PC-9 (cell line): ENCODE results near the gene UBA3. TPM values are rescaled to one million over a fixed set of nuclear protein-coding genes. Genes with fewer than 3 reads are reported as not detected.

Source experiments
- BruUV-seq: library from RNA; stranded (reverse); fragments of 400-500 nt; replicated peaks from 2 replicates; lab custom pipeline; 2021; lab: Mats Ljungman, UMichigan
- CTCF ChIA-PET: fragments of 300-600 bp; sonication (Branson Sonifier 250); formaldehyde crosslinking; loops from one replicate; lab custom pipeline; 2022; ENCODE audit warnings: antibody characterized with exemption; lab: Charles Lee
- POLR2A ChIA-PET: fragments of 300-600 bp; sonication (Branson Sonifier 250); formaldehyde crosslinking; loops from one replicate; lab custom pipeline; 2022; ENCODE audit warnings: antibody characterized with exemption; ENCODE audit not compliant: unreplicated experiment; lab: Charles Lee
- DNase-seq, 2 experiments: peaks; one replicate each; pipeline versions ENCODE4 v3.0.0 to v3.0.0-alpha.2; 2015 to 2022; ENCODE audit warnings: mixed read lengths in 1 of 2
- H2AFZ ChIP-seq: fragments of 200-600 bp; sonication (generic); 2 replicates; pipeline ENCODE4 v1.8.1; 2017; ENCODE audit warnings: antibody characterized with exemption
- H3F3A ChIP-seq: fragments of 200-600 bp; sonication (generic); 2 replicates; pipeline ENCODE4 v1.8.1; 2017; ENCODE audit warnings: antibody characterized with exemption, mild to moderate bottlenecking, low read depth; ENCODE audit not compliant: insufficient read depth
- H3K27ac ChIP-seq: fragments of 200-600 bp; sonication (generic); 2 replicates; pipeline ENCODE4 v1.6.1; 2016; ENCODE audit warnings: mixed run types
- H3K27me3 ChIP-seq: fragments of 200-600 bp; sonication (generic); 2 replicates; pipeline ENCODE4 v1.6.1; 2016; ENCODE audit warnings: low read depth, mixed run types; ENCODE audit not compliant: insufficient read depth
- H3K36me3 ChIP-seq: fragments of 200-600 bp; sonication (generic); 2 replicates; pipeline ENCODE4 v1.6.1; 2016; ENCODE audit warnings: low read depth, mixed run types
- H3K4me1 ChIP-seq: fragments of 200-600 bp; sonication (generic); replicated peaks from 2 replicates; pipeline ENCODE4 v1.6.1; 2016; ENCODE audit warnings: mixed run types; ENCODE audit not compliant: insufficient read depth
- H3K4me2 ChIP-seq: fragments of 200-600 bp; sonication (generic); 2 replicates; pipeline ENCODE4 v1.6.1; 2017; ENCODE audit warnings: mixed run types
- H3K4me3 ChIP-seq: fragments of 200-600 bp; sonication (generic); 2 replicates; pipeline ENCODE4 v1.6.1; 2016; ENCODE audit warnings: mixed run types
- H3K79me2 ChIP-seq: fragments of 200-600 bp; sonication (generic); 2 replicates; pipeline ENCODE4 v1.6.1; 2017; ENCODE audit warnings: low read depth, mixed run types
- H3K9me2 ChIP-seq: fragments of 200-600 bp; sonication (generic); 2 replicates; pipeline ENCODE4 v1.8.1; 2017; ENCODE audit warnings: mild to moderate bottlenecking; ENCODE audit not compliant: insufficient read depth
- H3K9me3 ChIP-seq: fragments of 200-600 bp; sonication (generic); 2 replicates; pipeline ENCODE4 v1.8.1; 2016; ENCODE audit warnings: low read depth; ENCODE audit not compliant: insufficient read depth
- H4K20me1 ChIP-seq: fragments of 200-600 bp; sonication (generic); 2 replicates; pipeline ENCODE4 v1.8.1; 2017; ENCODE audit not compliant: insufficient read depth
- EZH2 ChIP-seq: fragments of 200-600 bp; sonication (generic); IDR thresholded peaks from 2 replicates; pipeline ENCODE4 v1.8.0; 2017; ENCODE audit warnings: antibody characterized with exemption, low read depth
- intact Hi-C: fragments of 100-400 bp; cut with micrococcal nuclease; formaldehyde crosslinking; loops from one replicate; pipeline ENCODE4 v1.10.0; 2022; ENCODE audit not compliant: unreplicated experiment
- total RNA-seq: library from RNA; stranded (reverse); gene quantifications from 2 replicates; pipeline ENCODE4 v1.2.3, GENCODE V29; 2021
- TF ChIP-seq, protein P1 (sequence below): fragments of 200-600 bp; sonication (generic); conservative IDR thresholded peaks from 2 replicates; pipeline ENCODE4 v1.6.1; 2017; ENCODE audit warnings: mixed run types, antibody characterized with exemption, mild to moderate bottlenecking, moderate library complexity

UBA3 gene
- total RNA-seq, 1 experiment from 2014 or later, result 88.8 TPM

DNA sequence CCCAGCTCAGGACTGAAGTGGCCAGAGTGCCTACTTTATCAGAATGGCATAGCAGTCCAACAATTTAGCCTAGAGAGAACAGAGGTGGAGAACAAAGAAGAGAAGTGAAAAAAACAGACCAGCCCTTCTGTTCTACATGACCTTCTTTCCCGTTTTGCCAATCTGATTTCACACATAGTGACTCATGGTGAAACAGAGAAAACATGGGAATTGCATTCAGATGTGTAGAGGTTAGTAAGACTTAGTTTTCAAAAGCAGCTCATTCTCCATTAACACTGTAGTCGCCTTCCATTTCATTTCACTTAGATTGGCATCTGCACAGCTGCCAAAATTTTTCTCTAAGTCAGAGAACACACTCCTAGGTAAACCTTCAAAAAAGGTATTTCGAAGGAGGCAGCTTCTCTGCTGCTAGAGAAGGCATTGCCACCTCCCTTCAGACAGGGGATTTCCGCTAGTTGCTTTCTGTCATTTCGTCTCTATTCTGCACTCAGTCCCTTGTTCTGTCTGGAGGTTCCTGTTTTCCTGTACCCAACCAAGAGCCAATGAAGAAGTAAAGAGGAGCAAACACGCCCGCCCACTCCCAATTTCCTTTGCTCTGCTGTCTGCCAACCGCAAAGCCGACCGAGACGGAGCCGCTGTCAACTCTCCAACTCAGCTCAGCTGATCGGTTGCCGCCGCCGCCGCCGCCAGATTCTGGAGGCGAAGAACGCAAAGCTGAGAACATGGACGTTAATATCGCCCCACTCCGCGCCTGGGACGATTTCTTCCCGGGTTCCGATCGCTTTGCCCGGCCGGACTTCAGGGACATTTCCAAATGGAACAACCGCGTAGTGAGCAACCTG, 4.4 kb upstream of the UBA3 start, which contains the start of gene ARL6IP5:
ARL6IP5 (plus strand) TSS at position 612 of the 842 bp plus-strand sequence; CDS start at position 723, 111 bp downstream.
- Histone ChIP-seq H3K9me3 (no peaks in the 10 kb centered on the region), H3K4me2 (peak within 1 kb of the TSS; percentile 99), H2AFZ (peak within 1 kb of the TSS; percentile 79), H3K79me2 (peaks cover 39% of the 10 kb centered on the region), H3K27me3 (no peaks in the 10 kb centered on the region), H4K20me1 (no peaks in the 10 kb centered on the region), H3K27ac (peak within 1 kb of the TSS; percentile 94), H3K36me3 (0 out of 2 replicates have a peak, but pooled peaks cover 4% of the 10 kb centered on the region), H3K4me3 (peak within 1 kb of the TSS; percentile 74), H3F3A (peaks cover 41% of the 10 kb centered on the region), H3K4me1 (peaks cover 74% of the 10 kb centered on the region), H3K9me2 (no peaks in the 10 kb centered on the region)
- ChIA-PET CTCF (no interaction called here), POLR2A (interaction anchor here (2.0 kb wide), 1 partner anchor 32 kb away, joined by 4 read pairs; the partner anchor contains the start of gene TMF1)
- TF ChIP-seq EZH2, result no peak
- TF ChIP-seq, protein P1, sequence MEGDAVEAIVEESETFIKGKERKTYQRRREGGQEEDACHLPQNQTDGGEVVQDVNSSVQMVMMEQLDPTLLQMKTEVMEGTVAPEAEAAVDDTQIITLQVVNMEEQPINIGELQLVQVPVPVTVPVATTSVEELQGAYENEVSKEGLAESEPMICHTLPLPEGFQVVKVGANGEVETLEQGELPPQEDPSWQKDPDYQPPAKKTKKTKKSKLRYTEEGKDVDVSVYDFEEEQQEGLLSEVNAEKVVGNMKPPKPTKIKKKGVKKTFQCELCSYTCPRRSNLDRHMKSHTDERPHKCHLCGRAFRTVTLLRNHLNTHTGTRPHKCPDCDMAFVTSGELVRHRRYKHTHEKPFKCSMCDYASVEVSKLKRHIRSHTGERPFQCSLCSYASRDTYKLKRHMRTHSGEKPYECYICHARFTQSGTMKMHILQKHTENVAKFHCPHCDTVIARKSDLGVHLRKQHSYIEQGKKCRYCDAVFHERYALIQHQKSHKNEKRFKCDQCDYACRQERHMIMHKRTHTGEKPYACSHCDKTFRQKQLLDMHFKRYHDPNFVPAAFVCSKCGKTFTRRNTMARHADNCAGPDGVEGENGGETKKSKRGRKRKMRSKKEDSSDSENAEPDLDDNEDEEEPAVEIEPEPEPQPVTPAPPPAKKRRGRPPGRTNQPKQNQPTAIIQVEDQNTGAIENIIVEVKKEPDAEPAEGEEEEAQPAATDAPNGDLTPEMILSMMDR, result no peak
- BruUV-seq, result no TSS peak
- intact Hi-C loops, result loop anchor here (1.0 to 10.0 kb wide), 4 partner anchors 32 to 150 kb away; partner anchors contain the start of gene TMF1
- peak; percentile 74 to 81 for DNase-seq

DNA sequence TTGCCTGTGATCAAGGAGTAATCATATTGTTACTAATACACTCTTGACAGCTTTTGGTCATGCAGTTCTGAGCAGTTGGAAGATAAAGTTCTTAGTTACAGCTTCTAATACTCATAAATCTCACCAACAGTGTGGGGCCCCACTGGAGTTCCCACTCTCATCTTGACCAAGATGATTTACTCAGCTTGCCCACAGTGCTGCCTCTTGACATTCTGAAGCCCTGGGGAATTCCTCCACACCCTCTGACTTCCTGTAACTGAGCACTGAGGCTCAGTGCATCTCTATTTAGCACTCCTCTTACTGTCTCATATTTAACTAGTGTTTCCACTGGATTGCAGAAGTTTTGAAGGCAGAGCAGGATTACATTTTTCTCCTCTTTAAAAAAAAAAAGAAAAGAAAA, 2.6 kb upstream of the UBA3 start:
- BruUV-seq, result no TSS peak
- Histone ChIP-seq H3K4me3 (no peak overlapping the region), H3K4me2 (0 out of 2 replicates have a peak overlapping the region, but pooled peaks have one; percentile 99), H3K79me2 (peaks cover 41% of the 10 kb centered on the region), H3K27me3 (no peaks in the 10 kb centered on the region), H3F3A (peaks cover 39% of the 10 kb centered on the region), H4K20me1 (no peaks in the 10 kb centered on the region), H3K9me3 (no peaks in the 10 kb centered on the region), H2AFZ (no peak overlapping the region), H3K27ac (peak overlapping the region; percentile 94), H3K9me2 (no peaks in the 10 kb centered on the region), H3K4me1 (peaks cover 71% of the 10 kb centered on the region), H3K36me3 (no peaks in the 10 kb centered on the region)
- TF ChIP-seq EZH2, result no peak
- TF ChIP-seq, protein P1, result no peak
- DNase-seq, result no peak
- ChIA-PET POLR2A (no interaction called here), CTCF (interaction anchor here (0.6 kb wide), 1 partner anchor 22 kb away, joined by 3 read pairs; no protein-coding TSS in a partner anchor)
- intact Hi-C loops, result loop anchor here (10.0 kb wide), 1 partner anchor 152 kb away; no protein-coding TSS in a partner anchor

DNA sequence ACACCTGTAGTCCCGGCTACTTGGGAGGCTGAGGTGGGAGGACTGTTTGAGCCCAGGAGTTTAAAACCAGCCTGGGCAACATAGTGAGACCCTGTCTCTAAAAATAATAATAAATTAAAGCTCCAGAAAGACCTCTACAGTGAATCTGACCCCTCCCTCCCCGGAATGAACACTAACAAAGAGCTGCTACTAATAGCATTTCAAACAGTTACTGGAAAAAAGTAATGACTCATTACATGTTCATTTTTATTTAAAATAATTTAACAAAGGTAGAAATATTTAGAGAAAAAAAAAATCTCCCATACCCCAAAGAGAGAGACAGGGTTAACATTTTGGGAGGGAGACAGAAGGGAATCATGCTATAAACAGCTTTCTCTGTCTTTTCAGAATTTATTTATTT, 2.2 kb upstream of the UBA3 start:
- TF ChIP-seq, protein P1, result no peak
- no peak for TF ChIP-seq EZH2
- DNase-seq, result no peak
- Histone ChIP-seq H4K20me1 (no peaks in the 10 kb centered on the region), H3K9me3 (no peaks in the 10 kb centered on the region), H3K27me3 (no peaks in the 10 kb centered on the region), H3K79me2 (peaks cover 41% of the 10 kb centered on the region), H3K9me2 (no peaks in the 10 kb centered on the region), H3K4me3 (no peak overlapping the region), H3K36me3 (no peaks in the 10 kb centered on the region), H3K4me2 (peak overlapping the region; percentile 99; the same call in 1 of the 2 replicates), H2AFZ (no peak overlapping the region), H3K4me1 (peaks cover 66% of the 10 kb centered on the region), H3K27ac (peak overlapping the region; percentile 94; the same call in 1 of the 2 replicates), H3F3A (peaks cover 36% of the 10 kb centered on the region)
- CTCF ChIA-PET, result no interaction called here
- POLR2A ChIA-PET, result no interaction called here
- intact Hi-C loops, result loop anchor here (10.0 kb wide), 1 partner anchor 152 kb away; no protein-coding TSS in a partner anchor
- BruUV-seq, result no TSS peak
